ENCODE data around the gene PRRC2C.

PRRC2C gene

DNA sequence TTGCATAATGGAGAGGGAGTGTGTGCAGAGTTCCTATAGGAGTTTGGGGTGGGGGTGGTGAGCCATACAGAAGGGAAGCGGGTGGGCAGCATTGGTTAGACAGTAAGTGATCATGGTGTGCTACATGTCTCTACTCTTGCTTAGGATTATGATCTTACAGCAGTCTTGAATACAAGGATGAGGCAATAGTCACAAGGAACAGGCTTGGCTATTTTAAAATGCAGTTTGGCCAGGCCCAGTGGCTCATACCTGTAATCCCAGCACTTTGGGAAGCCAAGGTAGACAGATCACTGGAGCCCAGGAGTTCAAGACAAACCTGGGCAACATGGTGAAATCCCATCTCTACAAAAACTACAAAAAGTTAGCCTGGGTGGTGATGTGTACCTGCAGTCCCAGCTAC lies 154.9 kb downstream of the PRRC2C start:
- DNase-seq: no peak

DNA sequence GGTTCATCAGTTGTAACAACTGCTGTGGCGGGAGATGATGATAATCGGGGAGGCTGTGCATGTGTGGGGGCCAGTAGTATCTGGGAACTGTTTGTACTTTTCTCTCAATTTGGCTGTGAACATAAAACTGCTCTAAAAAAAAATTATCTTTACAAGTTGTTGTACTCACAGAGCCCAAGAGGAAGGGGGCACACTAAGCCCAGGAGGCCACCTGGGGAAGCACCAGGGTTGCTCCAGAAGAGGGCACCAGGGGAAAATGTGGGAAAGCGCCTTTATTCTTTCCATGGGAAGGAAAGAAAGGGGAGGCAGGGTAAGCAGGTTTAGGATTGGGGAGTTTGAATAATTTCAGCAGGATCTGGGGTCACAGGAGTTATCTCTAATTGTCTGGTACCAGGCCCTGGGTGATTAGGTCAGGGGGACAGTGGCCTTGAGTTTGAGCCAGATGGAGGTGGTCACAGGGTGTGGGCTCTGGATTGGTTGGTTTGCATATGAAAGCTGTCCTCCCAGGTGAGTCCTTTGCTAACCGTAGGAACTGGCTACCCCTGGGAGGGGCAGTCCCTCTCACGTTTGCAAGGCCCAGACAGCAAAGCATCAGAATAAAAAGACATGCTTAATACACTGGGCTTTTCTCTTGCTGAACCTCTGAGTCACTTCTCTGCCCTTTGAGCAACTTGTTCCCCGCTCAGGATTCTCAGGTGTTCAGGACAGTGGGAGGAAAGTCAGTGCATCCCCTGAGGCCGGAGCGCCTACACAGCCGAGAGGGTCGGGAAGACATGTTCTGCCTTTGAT lies 155.9 kb downstream of the PRRC2C start:
- DNase-seq: no peak

DNA sequence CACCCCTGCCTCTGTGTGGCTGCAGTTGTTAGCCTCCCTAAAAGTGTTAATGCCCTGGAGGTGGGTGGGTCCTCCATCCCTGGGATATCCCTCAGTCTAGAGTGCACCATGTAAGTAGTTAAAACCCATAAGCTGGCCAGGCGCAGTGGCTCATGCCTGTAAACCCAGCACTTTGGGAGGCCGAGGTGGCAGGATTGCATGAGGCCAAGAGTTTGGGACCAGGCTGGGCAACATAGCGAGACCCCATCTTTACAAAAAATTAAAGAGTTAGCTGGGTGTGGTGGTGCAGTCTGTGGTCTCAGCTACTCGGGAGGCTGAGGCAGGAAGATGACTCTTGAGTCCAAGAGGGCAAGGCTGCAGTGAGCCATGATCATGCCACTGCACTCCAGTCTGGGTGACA lies 156.9 kb downstream of the PRRC2C start:
- DNase-seq: no peak
